ENCODE measurements around the gene CASP4.

DNA sequence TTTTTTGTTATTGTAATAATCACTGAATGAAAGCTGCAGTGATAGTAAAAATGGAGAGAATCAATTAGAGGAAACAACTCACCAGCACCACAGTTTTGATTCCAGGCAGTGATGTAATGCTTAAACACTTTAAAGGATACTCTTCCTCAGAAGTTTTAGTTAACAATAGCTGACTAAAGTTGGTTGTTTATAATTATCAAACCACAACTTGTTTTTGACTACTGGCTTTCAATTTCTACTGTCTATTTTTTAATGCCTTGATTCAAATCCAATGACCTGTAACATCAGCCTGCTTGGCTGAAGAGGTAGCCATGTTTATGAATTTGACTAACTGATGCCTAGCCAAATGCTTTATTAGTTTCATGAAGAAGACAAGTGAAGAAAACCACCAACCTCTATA is 51.9 kb downstream of the CASP4 start:
- TF ChIP-seq, protein P1, sequence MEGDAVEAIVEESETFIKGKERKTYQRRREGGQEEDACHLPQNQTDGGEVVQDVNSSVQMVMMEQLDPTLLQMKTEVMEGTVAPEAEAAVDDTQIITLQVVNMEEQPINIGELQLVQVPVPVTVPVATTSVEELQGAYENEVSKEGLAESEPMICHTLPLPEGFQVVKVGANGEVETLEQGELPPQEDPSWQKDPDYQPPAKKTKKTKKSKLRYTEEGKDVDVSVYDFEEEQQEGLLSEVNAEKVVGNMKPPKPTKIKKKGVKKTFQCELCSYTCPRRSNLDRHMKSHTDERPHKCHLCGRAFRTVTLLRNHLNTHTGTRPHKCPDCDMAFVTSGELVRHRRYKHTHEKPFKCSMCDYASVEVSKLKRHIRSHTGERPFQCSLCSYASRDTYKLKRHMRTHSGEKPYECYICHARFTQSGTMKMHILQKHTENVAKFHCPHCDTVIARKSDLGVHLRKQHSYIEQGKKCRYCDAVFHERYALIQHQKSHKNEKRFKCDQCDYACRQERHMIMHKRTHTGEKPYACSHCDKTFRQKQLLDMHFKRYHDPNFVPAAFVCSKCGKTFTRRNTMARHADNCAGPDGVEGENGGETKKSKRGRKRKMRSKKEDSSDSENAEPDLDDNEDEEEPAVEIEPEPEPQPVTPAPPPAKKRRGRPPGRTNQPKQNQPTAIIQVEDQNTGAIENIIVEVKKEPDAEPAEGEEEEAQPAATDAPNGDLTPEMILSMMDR (IDR thresholded peaks at IDR 0.05; ENCODE audit: insufficient read depth, low read depth, low read length), result no peak
- no peak for TF ChIP-seq EZH2 (IDR thresholded peaks at IDR 0.05; ENCODE audit: insufficient read depth, low read length)

Data from astrocyte (in vitro differentiated cells and primary cell).